GM21390 (cell line): ENCODE measurements around the gene ARHGDIA.

Source experiments
- ATAC-seq: cut with Tn5 transposase; IDR thresholded peaks from one replicate; pipeline ENCODE4 v1.9.1; 2021; ENCODE audit not compliant: unreplicated experiment

Gene ARHGDIA

DNA sequence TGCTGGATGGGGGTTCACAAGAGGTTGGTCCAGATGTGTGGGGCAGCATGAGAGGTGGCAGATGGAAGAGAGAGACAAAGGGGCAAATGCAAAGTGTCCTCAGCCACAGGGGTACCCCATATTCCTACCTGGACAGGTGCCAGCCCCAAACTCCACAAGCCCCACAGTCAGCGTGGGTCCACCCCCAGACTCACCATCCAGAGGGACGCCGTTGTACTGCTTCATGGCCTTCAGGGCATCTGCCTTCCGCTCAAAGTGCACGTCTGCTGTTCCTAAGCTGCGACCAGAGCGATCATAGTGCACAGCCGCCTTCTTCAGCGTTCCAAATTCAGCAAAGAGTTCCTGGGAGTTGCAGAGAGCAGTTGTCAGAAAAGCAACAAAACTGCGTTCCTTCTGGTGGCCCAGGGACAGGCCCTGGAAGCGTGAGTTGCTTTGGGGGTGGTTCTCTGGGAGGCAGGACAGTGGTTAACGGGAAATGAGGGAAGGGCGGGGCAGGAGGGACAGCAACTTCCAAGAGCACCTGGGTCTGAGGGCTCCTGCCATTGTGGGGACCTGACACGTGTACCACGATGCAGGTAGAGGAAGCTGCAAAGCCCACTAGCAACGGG, 18.0 kb upstream of the ARHGDIA start:
- no peak for ATAC-seq

DNA sequence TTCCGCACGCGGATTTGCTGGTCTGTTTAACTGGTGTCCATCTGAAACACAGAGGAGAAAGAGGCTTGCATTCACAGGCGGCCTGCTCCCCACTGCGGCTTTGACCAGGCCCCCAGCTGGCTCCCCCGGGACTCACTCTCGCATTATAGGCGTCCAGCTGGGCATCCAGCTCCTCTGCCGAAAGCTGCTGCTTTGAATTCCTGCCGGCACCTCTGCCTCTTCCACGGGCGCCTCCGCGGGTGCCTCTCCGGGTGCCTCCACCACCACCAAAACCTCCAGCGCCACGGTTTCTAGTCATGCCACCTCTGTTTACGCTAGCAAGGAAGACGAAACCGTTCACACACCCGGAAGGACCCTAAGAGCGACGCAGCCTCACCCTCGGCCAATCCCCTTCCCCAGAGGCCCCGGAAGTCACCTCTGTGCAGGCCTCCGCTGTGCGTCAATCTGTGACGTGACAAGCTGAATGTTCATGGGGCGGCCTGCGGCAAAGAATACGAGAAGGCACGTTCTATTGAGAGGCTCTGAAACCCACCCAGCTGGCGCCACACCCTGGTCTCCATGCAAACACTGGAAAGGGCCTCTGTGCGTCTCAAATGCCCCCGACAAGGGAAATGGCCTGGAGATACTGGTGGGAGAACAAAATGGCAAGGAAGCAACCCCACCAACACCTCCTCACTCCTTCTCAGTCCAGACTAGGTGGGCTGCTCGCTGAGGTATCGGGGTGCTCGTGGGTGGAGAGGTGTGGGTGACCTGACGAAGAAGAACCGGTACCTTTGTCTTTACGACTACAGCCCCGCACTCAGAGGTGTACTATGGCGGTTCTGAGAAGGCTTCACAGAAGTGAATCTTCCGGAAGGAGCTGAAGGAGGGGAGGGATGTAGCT, 17.2 kb upstream of the ARHGDIA start:
- ATAC-seq, result no peak

DNA sequence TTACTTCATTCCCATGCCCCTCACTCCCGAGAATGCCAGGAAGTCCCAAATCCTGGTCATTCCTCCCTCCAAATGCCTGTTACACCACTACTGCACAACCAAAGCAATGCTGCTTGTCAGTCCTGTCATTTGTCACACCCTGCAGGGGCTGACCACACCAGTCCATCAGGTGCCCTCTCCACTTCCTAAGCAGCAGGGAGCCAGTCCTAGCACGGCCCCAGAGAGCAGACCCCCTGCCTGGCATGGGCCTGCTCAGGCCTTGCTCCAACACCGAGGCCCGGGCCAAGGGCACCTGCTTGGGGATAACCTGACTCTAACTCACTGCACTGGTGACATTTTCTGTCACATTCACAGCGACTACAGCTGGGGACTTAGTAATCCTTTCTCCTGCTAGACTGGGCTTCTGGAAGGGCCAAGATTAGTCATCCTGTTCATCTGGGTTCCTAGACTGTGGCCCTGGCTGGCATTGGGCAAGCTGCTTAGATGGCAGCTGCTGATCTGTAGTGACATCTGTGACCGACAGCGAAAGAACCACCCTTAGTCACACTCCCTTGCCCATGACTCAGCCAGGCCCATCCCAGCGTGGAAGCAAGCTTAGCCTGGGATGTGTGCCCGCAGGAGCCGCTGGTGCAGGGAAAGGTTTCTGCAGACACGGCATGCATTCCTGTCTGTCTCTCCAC, 14.9 kb upstream of the ARHGDIA start:
- ATAC-seq, result no peak

DNA sequence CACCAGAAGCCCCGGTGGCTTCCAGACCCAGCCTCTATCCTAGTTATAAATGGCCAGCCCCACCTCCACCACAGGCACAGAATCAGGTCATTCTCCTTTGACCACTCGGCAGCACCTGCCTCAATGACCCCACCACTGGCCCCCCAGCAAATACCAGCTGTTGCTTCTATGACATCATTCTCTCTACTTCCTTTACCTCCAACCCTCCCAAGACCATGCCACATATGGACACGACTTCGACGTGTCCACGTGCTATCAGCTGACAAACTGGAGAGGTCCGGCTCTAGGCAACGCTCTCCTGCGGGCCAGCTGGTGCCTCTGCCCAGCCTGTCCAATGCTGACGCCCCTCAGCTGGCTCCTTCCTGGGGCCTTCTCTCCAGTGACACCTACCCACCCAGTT, 14.3 kb upstream of the ARHGDIA start:
- no peak for ATAC-seq

DNA sequence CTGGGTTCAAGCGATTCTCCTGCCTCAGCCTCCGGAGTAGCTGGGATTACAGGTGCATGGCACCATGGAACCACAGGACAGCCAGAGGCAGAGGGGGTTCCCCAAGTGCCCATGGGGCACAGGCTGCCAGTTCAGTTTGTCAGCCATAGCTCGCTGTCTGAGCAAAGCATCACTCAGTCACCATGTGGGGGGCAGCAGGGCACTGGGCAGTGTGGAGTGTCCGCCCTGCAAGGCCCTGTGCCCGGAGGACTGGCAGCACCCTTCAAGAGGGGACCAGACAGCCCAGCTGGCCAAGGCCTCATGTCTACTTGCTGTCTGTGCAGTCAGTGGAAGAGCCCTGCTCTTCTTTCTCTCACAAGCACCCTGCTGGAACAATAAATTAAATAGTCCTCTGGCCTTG, 13.8 kb upstream of the ARHGDIA start:
- ATAC-seq, result no peak

DNA sequence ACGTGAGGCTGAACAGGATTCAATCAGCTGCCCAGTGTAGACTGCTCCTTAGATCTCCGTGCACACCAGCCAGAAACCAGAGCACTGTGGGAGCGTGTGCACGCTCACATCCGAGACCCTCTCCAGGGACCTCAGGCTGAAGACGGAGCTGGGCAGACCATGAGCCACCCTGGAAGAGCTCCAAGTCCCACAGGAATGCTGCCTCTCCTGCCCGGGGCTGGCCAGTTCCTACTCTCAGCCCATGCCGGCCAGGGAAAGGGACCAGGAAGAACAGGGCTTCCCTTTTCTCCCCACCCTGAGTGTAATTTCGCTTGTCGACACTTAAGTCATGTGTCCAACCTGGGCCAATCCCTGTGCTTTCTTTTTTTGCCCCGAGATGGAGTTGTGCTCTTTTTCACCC, 13.4 kb upstream of the ARHGDIA start:
- no peak for ATAC-seq

DNA sequence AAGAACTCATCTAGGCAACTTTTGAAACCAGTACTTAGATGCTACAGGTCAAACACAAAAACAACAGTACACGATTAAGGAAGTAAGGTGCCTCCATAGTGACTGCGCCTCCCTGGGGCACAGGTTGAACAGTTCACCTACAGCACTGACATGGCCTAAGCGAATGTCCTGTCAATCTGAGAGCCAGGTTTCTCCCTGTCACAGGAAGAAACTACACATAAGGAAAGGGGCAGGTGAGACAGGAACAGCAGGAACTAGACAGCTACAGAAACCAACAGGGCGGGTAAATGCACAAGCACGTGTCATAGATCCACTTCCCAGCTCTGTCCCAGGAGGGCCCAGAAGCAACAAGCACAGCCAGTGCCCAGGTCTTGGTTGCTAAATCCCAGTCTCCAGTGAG, 8.0 kb upstream of the ARHGDIA start:
- no peak for ATAC-seq

DNA sequence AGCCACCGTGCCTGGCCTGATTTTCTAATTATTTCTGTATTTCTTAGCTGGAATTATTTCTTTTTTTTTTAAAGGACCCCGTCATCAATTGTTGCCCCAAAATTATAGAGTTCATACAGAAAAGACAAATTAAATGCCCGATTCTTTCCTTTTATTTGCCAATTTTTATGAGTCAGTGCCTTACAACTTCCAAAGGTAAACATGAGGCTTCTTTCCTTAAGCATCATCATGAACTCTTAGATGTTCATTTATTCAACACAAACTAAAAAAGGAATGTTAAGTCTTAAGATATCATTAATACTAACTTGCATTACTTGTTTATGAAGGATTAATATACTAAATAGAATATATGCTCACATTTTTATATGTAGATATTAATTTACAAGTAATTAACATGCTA, 7.2 kb upstream of the ARHGDIA start:
- ATAC-seq, result no peak

DNA sequence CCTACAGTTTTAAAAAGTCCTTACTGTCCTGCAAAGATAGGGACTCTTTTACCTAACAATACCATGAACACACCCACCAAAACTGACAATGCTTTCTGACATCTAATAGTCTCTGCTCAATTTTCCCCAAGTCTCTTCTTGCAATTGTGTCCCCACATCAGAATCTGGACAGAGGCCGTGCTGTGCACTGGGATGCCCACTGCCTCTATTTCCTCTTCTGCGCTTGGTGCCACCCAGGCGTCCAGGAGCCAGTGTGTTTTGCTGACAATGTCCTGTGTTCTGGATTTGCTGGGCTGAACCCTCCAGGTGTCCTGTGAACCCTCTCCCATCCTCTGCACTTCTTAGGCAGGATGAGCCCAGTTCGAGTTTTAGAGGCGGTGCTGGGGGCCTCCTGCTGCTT, 6.4 kb upstream of the ARHGDIA start:
- ATAC-seq, result no peak

DNA sequence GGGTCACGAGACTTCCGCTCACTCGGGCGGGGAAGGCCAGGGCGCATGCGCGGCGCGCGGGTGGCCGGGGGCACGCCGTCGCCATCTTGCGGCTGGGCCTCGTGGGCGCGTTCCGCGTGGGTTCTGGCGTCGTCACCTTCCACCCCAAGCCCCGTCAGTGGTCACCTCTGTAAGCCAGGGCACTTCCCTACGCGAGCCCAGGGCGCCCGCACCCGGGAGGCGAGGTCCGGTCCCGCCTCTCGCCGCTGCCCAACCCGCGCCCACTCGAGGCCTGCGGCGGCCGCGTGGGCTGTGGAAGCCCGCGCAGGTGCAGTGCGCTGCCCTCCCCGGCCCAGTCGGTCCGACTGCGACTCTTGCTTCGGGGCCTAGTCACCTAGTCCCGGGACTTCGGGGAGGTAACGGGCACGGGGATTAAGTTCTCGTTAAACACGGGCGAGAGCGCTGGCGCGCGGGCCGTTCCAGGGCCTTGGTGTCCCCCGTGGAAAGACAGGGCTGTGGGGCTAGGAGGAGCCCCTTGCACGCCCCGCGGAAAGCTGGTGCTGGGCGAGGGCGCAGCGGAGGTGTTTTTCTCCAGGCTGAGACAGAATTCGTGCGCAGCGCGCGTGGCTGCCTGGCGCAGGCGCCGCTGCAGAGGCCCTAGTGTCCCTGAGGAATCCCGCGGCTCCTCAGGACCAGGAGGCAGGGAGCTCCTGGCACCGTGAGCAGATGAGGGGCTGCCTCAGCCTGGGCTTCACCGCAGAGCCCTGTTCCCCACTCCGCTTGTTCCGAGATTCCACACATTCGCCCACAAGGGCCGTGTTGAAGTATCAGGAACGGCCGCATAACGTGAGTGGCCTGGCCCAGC, 472 bp upstream of the ARHGDIA start:
- no peak for ATAC-seq

DNA sequence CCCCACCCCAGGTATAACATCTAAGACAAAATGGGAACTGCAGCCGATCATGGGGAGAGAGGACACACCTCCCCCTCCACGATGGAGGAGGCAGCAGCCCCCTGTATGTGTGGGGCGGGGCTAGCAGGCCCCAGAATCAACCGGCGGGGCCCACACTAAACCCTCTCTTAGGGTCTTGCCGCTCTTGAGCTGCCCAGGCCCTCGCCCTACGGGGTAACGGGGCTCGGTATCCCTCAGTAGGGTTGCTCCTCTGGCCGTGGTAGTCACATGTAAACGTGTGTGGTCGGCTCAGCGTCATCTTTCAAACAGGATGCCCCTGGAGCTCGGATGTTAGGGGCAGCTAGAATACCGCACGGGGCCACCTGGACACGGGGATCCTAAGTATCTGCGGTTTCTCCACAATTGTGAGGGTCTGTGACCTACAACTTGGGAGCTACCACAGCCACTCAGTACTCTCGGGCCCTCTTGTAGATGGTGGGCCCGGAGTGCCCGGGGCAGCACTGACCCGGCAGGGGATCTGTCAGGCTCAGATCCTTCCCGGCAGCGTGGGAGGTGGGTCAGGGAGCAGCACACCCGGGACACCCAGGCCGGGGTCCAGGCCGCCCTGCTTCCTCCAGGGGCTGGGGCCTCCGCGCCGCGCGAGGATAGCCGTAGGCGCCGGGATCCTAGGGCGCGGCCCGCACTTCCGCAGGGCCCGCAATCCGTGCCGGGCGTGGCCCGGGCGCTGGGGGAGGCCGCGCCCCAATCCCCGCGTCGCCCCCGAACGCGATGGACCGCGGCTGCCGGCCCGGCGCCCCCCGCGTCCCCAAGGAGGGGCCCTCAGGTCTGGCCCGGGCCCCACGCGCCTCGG, 781 bp downstream of the ARHGDIA start:
- ATAC-seq, result no peak

DNA sequence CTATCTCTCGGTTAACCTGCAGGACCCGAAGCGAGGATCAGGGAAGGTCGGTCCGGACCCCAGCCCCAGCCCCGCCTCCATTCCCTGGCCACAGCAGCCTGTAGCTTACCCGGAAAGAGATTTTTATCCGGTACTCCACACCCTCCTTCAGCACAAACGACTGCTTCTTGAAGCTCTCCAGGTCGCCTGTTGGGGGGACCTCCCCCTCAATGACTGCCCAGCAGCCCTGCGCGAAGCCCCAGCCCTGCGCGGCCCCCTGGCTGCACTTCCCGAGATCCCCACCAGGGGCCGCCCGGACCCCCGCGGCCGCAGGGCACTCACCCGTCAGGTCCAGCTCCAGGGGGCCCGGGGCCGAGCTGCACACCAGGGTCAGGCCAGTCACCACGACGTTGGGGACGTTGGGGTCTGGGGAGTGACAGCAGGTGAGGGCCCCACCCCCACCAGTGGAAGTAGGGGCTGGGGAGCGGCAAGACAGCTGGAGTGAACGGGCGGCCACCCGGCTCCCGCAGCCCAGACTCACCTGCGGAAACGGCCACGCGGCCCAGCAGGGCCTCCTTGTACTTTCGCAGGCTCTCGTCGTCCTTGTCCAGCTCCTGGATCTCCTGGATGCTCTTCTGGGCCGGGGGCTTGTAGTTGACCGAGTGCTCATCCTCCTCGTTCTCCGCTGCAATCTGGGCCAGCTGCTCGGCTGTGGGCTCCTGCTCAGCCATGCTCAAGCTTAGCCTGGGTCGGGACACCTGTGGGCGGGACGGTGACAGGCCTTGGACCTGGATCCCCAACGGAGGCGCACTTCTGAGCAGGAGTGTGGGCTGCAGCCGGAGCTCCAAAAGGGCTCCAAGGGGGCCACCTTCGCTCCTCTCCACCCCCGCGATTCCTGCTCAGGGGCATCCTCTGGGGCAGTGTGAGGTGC, 1.7 kb downstream of the ARHGDIA start:
- no peak for ATAC-seq

DNA sequence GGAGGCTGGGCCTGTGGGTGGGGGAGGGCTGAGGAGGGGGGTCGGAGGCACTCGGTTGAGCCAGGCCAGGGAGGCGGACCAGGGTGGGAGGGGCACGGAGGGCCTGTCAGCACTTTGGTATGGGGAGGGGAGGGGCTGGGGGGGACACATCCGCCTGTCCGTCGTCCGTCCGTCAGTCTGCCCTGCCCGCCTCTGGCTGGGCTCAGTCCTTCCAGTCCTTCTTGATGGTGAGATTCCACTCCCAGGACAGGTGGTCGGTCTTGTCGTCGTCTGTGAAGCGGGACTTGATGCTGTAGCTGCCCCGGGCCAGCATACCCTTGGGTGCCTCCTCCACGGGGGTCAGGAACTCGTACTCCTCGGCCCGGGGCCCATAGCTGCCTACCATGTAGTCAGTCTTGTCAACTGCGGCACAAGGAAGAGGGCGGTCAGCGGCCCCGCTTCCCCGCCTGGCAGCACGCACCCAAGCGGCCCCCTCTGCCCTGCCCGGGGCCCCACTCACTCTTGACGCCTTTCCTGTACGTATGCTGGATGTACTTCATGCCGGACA, 2.4 kb downstream of the ARHGDIA start:
- no peak for ATAC-seq

DNA sequence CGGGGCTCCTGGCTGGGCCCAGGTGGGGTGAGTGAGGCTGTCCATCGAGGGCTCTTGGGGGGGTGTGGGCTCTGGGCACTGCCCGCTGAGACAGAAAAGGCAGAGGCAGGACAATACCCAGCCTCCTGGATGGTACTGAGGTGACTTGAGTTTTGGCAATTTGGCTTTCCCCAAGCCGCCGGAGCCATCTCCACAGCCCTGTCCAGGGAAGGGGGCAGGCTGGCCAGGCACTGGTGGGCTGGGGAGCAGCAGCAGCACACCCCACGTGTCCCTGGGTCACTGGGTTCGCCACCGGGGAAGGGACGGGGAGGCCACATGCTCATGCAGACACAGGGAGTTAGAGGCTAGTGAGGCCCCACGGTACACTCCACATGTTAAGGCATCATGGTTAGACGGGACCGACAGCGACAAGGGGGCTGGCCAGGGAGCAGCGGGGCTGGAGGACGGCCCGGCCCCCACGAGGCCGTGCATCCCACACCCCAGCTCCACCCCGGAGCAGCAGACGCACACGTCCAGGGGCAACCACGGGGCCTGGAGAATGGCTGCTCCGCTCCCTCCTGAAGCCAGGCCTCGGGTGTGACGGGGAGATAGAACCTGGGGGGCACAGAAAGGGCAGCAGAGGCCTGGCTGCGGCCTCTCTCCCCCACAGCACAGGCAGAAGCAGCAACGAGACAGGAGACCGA, 3.0 kb downstream of the ARHGDIA start:
- ATAC-seq, result no peak

DNA sequence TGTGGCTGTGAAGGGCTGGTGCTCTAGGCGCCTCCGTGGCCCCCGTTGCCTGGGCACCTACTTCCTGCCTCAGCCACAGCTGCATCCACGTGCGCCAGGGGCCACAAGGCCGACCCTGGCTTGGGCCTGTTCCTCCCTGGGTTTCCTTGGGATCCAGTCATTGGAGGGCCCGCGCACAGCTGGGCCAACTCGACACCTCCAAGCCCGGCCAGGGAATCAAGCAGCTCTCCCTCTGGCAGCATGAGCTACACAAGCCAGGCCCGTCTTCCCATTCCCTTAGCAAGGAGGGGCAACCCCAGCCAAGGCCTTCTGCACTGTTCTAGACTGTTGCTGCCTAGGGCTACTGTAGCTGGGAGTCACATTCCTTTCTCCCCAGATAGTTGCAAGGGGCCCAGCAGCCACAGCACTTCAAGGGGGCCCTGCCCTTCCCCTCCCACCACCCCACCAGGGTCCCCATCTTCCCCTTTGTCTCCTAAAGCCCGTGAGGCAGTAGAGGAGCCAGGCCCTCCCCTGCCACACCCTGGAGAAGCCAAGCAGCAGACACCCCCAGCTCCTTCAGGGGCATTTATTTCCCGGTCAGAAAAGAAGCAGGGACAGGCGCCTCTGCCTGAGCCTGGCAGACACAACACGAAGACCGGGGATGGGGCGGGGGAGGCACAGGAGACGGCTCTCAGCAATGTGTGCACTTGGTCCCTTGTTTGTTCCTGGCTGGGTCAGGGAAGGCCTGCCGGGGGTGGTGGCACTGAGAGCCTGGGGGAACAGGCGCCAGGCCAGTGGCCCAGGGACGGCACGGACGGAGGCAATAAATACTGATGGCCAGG, 3.8 kb downstream of the ARHGDIA start:
- ATAC-seq, result no peak

DNA sequence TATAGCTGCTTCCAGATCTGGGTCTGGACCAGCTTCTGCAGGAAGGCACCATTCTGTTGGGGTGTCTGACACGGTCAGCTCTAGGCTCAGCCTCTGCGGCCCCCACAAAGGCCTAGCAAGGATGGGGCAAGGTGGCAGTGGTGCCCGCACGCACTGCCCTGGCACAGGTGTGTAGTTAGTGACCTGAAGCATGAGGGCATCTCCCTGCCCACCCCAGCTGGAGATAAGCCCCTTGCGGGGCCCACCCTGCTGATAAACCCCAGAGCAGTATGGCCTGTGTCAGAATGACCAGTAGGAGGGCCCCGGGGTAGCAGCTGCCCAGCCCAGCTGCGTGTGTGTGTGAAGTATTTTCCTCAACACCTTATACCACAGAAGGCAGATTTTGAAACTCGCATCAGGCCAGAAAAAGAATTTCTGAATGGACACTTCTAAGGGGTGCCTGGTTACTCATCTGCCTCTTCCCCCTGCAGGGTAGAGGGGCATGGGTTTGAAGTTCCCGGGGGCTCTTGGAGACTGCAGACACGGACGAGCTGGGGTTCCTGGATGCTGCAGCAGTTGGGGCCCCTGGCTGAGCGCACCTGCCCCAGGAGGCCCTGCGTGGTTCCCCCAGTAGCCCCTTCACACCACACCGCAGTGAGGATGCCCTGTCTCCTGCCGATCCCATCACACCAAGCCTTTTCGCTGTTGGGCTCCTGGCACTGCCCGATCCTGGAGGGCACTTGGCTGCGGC, 4.5 kb downstream of the ARHGDIA start:
- no peak for ATAC-seq
